Measurements from ENCODE around the gene RASEF. TPM values are rescaled to one million over a fixed set of nuclear protein-coding genes. Genes with fewer than 3 reads are reported as not detected.
"Not testable (repeated sequence)": the region's sequence is repeated elsewhere in the genome, so short reads cannot be mapped to it uniquely, and the experiment has no call there.

RASEF gene
- total and polyA plus RNA-seq, 8 donors: 6.6 to 26.7 (median 9.3) TPM

- H3K4me1 ChIP-seq: no peaks in the 10 kb centered on the region
- H3K9me3 ChIP-seq: no peaks in the 10 kb centered on the region
- DNase-seq (no peak), ATAC-seq (no peak)
- no peaks in the 10 kb centered on the region for H3K36me3 ChIP-seq
- no peak for TF ChIP-seq CTCF (IDR thresholded peaks at IDR 0.05)
- no peak overlapping the region for H3K27ac ChIP-seq
- H3K27me3 ChIP-seq: no peaks in the 10 kb centered on the region
- no peak overlapping the region for H3K4me3 ChIP-seq
- intact Hi-C loops (cut with DNase I): no loop called here
Measured at GRCh38 chr9:82940376-82940775, 122.6 kb downstream of the RASEF start.

- DNase-seq (peak in 2 of 4 donors; percentile 19 to 42), ATAC-seq (peak; percentile 95)
- Histone ChIP-seq H3K36me3 (no peaks in the 10 kb centered on the region), H3K27ac (no peak overlapping the region), H3K9me3 (no peaks in the 10 kb centered on the region), H3K4me1 (no peaks in the 10 kb centered on the region), H3K27me3 (no peaks in the 10 kb centered on the region), H3K4me3 (no peak overlapping the region)
- intact Hi-C loops (cut with DNase I): no loop called here
- TF ChIP-seq CTCF (IDR thresholded peaks at IDR 0.05): no peak
Measured at GRCh38 chr9:82939451-82939850, 123.5 kb downstream of the RASEF start.

- no peaks in the 10 kb centered on the region for H3K9me3 ChIP-seq
- no peaks in the 10 kb centered on the region for H3K4me1 ChIP-seq
- intact Hi-C loops (cut with DNase I): no loop called here
- no peak for DNase-seq
- no peaks in the 10 kb centered on the region for H3K27me3 ChIP-seq
- TF ChIP-seq CTCF (IDR thresholded peaks at IDR 0.05): no peak
- H3K4me3 ChIP-seq: no peak overlapping the region
- no peak for ATAC-seq
- H3K36me3 ChIP-seq: no peaks in the 10 kb centered on the region
- no peak overlapping the region for H3K27ac ChIP-seq
Measured at GRCh38 chr9:82938426-82939218, 124.3 kb downstream of the RASEF start.

GRCh38 chr9:82936561-82936960 lies 126.4 kb downstream of the RASEF start:
- DNase-seq; H3K27me3 ChIP-seq; H3K9me3 ChIP-seq; H3K36me3 ChIP-seq; ATAC-seq; H3K27ac ChIP-seq; H3K4me3 ChIP-seq; intact Hi-C loops (cut with DNase I); H3K4me1 ChIP-seq: not testable (repeated sequence)

GRCh38 chr9:82934949-82935348 lies 128.0 kb downstream of the RASEF start:
- DNase-seq (no peak), ATAC-seq (peak; percentile 77)
- Histone ChIP-seq H3K4me3 (no peak overlapping the region), H3K4me1 (no peaks in the 10 kb centered on the region), H3K36me3 (no peaks in the 10 kb centered on the region), H3K27ac (no peak overlapping the region), H3K9me3 (no peaks in the 10 kb centered on the region), H3K27me3 (no peaks in the 10 kb centered on the region)
- intact Hi-C loops (cut with DNase I): no loop called here
- no peak for TF ChIP-seq CTCF (IDR thresholded peaks at IDR 0.05)

- not testable (repeated sequence) for H3K36me3 ChIP-seq
Measured at GRCh38 chr9:82934025-82934424, 128.9 kb downstream of the RASEF start.

More at GRCh38 chr9:82934025-82934424, 128.9 kb downstream of the RASEF start:
- ATAC-seq; H3K9me3 ChIP-seq; DNase-seq; H3K27ac ChIP-seq; H3K4me1 ChIP-seq; intact Hi-C loops (cut with DNase I); H3K27me3 ChIP-seq; H3K4me3 ChIP-seq: not testable (repeated sequence)

Measured in left lung (tissue), 10 donors.